ENCODE measurements around the gene FASTKD1.
"Not testable (repeated sequence)": the region's sequence is repeated elsewhere in the genome, so short reads cannot be mapped to it uniquely, and the experiment has no call there.

Gene FASTKD1

GRCh38 chr2:169573160-169573973 lies at the start of gene FASTKD1:
FASTKD1 (minus strand) TSS chr2:169573865; CDS start chr2:169572029, 1,836 bp downstream.
- peak; percentile 88 for DNase-seq (ENCODE audit: low read depth)

DNA sequence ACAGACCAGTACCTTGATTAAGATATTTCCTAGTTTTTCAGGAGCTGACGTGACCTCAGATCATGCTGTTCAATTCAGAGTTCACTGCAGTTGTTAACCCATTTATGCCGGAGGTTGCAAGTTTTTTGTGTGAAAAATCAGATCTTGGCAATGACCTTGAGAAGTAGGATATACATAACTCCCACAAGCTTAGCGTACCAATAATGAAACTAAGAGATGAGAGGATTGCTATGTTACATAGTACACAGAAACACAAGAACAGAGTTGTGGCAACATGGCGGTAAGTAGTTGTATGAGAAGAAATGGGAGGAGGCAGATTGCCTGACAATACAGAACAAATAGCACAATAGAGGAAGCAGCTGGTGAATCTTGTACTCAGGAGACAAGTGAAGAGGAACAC lies 49.6 kb upstream of the FASTKD1 start:
- DNase-seq (ENCODE audit: low read depth), result peak; percentile 7

DNA sequence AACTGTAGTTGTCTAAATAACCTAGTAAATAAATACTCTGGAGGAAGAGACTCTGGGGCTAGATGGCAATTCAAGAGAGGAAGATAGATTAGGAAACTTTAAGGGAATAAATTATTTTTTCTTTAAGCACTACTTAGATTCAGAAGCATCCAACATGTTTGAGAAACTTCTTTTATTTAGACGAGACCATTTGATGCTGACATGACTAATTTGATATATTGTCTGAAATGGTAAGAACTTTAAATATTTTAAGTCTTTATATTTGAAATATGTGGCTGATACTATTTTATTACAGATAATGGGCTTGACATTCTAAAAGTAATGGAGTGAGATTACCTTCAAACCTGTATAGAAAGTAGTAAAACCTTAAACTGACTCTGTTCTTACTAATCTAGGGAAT lies 46.8 kb upstream of the FASTKD1 start:
- DNase-seq (ENCODE audit: low read depth), result no peak

DNA sequence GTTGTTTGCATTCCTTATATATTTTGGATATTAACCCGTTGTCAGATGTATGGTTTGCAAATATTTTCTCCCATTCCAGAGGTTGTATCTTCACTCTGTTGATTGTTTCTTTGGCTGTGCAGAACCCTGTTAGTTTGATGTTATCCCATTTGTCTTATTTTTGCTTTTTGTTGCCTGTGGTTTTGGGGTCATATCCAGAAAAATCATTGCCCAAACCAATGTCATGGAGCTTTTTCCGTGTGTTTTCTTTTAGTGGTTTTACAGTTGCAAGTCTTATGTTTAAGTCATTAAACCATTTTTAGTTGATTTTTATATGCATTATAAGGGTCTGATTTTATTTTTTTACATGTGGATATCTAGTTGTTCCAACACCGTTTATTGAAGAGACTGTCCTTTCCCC lies 46.3 kb upstream of the FASTKD1 start:
- no peak for DNase-seq (ENCODE audit: low read depth)

GRCh38 chr2:169615982-169616381 lies 42.3 kb upstream of the FASTKD1 start:
- DNase-seq (ENCODE audit: low read depth), result not testable (repeated sequence)

DNA sequence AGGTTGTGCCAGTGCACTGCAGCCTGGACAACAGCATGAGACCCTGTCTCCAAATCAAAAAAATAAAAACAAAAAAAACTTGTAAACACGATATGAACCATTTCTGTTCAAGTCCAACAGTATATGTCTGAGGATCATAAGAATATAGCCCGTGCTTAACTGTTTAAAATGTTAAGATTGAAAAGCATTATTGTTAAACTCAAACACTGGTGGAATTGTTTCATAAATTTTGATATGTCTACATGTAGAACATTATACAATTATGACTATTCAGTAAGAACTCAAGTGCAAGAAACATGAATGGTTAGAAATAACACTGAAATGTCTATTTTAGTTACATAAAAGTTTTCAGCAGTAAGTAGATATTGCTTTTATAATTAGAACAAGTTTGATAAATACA lies 40.2 kb upstream of the FASTKD1 start:
- DNase-seq (ENCODE audit: low read depth), result no peak

GRCh38 chr2:169609264-169609663 lies 35.6 kb upstream of the FASTKD1 start:
- DNase-seq (ENCODE audit: low read depth), result no peak

- no peak for DNase-seq (ENCODE audit: low read depth)
Measured at GRCh38 chr2:169599568-169599967, 25.9 kb upstream of the FASTKD1 start.

- DNase-seq (ENCODE audit: low read depth), result no peak
Measured at GRCh38 chr2:169598982-169599381, 25.3 kb upstream of the FASTKD1 start.

- not testable (repeated sequence) for DNase-seq (ENCODE audit: low read depth)
Measured at GRCh38 chr2:169596546-169596945, 22.9 kb upstream of the FASTKD1 start.

- DNase-seq (ENCODE audit: low read depth), result no peak
Measured at GRCh38 chr2:169590804-169591203, 17.1 kb upstream of the FASTKD1 start.

- no peak for DNase-seq (ENCODE audit: low read depth)
Measured at GRCh38 chr2:169585673-169586072, 12.0 kb upstream of the FASTKD1 start.

- DNase-seq (ENCODE audit: low read depth), result peak; percentile 91
Measured at GRCh38 chr2:169584005-169584877, 10.6 kb upstream of the FASTKD1 start, which contains the start of gene PPIG. PPIG (plus strand) TSS chr2:169584351; CDS start chr2:169604042, 19,691 bp downstream.

DNA sequence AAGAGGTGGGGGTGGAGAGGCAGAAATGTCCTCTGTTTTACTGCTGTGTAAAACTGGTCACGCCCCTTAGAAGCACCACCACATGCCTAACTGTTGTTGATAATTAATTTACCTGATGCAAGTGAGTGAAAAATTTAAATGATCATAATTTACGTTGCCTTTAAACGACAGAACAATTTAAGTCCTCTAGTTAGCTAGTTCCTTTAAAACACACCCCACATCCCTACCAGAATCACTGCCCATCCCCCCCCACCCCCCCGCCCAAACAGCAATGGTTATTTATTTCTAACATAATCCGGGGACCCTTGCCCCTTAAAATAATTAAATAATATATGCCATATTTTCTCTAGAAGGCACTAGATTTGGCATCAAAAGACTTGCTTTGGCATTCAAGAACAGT lies 9.9 kb upstream of the FASTKD1 start:
- DNase-seq (ENCODE audit: low read depth), result no peak

DNA sequence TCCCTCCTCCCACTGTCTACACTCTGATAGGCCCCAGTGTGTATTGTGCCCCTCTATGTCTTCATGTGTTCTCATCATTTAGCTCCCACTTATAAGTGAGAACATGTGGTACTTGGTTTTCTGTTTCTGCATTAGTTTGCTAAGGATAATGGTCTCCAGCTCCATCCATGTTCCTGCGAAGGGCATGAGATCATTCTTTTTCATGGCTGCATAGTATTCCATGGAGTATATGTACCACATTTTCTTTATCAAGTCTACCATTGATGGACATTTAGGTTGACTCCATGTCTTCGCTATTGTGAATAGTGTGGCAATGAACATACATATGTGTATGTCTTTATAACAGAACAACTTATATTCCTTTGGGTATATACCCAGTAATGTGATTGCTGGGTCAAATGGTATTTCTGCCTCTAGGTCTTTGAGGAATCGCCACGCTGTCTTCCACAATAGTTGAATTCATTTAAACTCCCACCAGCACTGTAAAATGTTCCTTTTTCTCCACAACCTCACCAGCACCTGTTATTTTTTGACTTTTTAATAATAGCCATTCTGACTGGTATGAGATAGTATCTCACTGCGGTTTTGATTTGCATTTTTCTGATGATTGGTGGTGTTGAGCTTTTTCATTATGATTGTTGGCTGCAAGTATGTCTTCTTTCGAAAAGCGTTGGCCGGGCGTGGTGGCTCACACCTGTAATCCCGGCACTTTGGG lies 9.0 kb upstream of the FASTKD1 start:
- DNase-seq (ENCODE audit: low read depth), result not testable (repeated sequence)

- no peak for DNase-seq (ENCODE audit: low read depth)
Measured at GRCh38 chr2:169579044-169579443, 5.4 kb upstream of the FASTKD1 start.

DNA sequence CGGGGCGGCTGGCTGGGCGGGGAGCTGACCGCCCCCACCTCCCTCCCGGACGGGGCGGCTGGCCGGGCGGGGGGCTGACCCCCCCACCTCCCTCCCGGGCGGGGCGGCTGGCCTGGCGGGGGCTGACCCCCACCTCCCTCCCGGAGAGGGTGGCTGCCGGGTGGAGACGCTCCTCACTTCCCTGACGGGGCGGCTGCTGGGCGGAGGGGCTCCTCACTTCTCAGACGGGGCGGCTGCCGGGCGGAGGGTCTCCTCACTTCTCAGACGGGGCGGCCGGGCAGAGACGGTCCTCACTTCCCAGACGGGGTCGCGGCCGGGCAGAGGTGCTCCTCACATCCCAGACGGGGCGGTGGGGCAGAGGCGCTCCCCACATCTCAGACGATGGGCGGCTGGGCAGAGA lies 1.6 kb upstream of the FASTKD1 start:
- DNase-seq (ENCODE audit: low read depth), result not testable (repeated sequence)

DNA sequence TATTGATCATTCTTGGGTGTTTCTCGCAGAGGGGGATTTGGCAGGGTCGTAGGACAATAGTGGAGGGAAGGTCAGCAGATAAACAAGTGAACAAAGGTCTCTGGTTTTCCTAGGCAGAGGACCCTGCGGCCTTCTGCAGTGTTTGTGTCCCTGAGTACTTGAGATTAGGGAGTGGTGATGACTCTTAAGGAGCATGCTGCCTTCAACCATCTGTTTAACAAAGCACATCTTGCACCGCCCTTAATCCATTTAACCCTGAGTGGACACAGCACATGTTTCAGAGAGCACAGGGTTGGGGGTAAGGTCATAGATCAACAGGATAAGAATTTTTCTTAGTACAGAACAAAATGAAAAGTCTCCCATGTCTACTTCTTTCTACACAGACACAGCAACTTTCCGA lies 874 bp upstream of the FASTKD1 start:
- not testable (repeated sequence) for DNase-seq (ENCODE audit: low read depth)

- DNase-seq (ENCODE audit: low read depth), result no peak
Measured at GRCh38 chr2:169573974-169574299, 272 bp upstream of the FASTKD1 start.

DNA sequence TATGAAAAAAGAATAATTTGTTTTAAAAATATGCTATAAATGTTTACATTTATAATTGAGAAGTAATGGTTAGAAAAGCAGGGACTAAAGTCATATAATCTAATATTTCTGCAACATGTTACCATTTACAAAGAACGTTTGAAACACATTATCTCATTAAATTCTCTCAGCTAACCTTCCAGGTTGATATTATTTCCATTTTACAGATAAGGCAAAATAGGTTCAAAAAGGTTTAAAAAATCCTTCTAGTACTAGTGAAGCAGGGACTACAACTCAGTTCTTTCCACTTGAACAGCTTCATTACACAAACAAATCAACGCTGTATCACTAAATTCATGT lies 875 bp downstream of the FASTKD1 start:
- no peak for DNase-seq (ENCODE audit: low read depth)

GRCh38 chr2:169572189-169572588 lies 1.5 kb downstream of the FASTKD1 start:
- DNase-seq (ENCODE audit: low read depth), result no peak

DNA sequence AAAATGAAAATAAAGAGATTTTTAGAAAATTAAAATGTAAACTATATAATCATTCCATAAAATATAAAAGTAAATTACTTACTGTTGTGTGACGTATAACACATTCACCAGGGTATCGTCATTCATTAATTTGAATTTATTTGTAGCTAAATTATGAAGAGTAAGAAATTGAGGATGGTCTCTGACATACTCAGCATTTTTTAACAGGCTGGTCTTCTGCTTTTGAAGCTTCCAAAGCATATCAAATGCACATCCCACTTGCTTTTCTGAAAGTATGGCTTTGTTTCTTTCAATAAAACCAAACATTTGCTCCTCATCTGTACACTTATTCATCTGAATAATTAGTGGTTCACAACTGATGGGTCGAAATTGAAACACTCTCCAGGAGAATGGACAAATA lies 2.1 kb downstream of the FASTKD1 start:
- no peak for DNase-seq (ENCODE audit: low read depth)

- DNase-seq (ENCODE audit: low read depth), result not testable (repeated sequence)
Measured at GRCh38 chr2:169570752-169571151, 2.9 kb downstream of the FASTKD1 start.

All from amniotic epithelial cell (primary cell).